GM21723 (cell line): Measurements from ENCODE around the gene TRMU.

ENCODE experiments used
- ATAC-seq: cut with Tn5 transposase; IDR thresholded peaks from one replicate; pipeline ENCODE4 v1.9.1; 2021; ENCODE audit warnings: mild to moderate bottlenecking, moderate library complexity; ENCODE audit not compliant: unreplicated experiment

The TRMU gene

DNA sequence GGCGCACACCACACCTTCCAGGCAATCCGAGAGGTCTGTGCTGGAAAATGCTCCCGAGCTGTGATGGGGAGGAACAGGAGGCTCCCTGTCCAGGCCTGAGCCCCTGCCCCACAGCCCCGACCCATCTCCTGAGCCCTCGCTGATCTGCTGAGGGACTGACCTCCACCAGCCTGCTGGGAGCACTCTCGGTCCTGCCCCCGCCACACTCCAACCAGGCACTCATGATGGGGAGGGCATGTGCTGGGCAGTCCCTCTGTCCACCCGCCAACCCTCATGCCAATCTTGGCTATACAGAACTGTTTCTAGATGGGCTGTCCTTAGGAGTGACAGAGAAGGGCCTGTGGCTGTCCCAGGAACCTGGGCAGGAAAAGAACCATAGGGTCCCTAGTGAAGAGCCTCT is 70.8 kb downstream of the TRMU start:
- no peak for ATAC-seq

DNA sequence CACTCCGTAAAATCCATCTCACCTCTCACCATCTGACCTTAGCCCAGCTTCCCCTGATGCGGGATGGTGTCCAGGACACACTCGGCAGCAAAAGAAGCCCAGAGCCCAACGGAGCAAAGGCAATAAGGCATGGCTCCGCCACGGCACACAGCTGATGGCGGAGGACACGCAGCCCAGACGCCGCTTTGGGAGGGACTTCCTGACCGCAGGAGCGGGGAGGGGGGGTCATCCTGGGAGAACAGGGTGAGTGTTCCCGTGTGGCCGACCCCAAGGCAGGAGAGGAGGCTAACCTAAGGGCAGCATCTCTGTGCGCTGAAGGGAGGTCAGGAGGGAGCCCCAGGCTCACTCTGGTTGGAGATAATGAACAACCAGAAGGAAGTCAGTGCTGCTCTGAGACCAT is 71.3 kb downstream of the TRMU start:
- no peak for ATAC-seq
